K562 treated with DMSO at 1 percent for 48 hours (cell line): ENCODE results near the gene ATP6V1E1. TPM values are rescaled to one million over a fixed set of nuclear protein-coding genes. Genes with fewer than 3 reads are reported as not detected.

Source experiments
- total RNA-seq: library from RNA; unstranded; fragments of 300-600 nt; gene quantifications from 2 replicates; pipeline ENCODE4 v1.2.3, GENCODE V29; 2022; ENCODE audit warnings: low replicate concordance; ENCODE audit errors: extremely low read depth

The ATP6V1E1 gene
- 420 TPM in 1 of 2 replicates, not detected in the other for total RNA-seq

GRCh38 chr22:17628406-17629172 lies at the start of gene ATP6V1E1:
TSS of gene ATP6V1E1 (minus strand) at chr22:17628749. CDS start at chr22:17628635, 114 bp downstream.

GRCh38 chr22:17638432-17639246 lies 10.1 kb upstream of the ATP6V1E1 start, which contains the start of gene BCL2L13:
TSS of gene BCL2L13 (plus strand) at chr22:17638757. CDS start at chr22:17655712, 16,955 bp downstream.

GRCh38 chr22:17562906-17563870 lies 65.4 kb downstream of the ATP6V1E1 start, which contains the start of gene SLC25A18:
TSS of gene SLC25A18 (plus strand) at chr22:17563498. CDS start at chr22:17579945, 16,447 bp downstream.

Other genes with a start within 250 kb of the ATP6V1E1 start
- not detected in 2 replicates for gene SLC25A18, start 65.3 kb downstream of the ATP6V1E1 start, total RNA-seq
- gene BCL2L13, start 10.0 kb upstream of the ATP6V1E1 start, total RNA-seq, result not detected in 2 replicates
- gene BID, start 145.7 kb upstream of the ATP6V1E1 start, total RNA-seq, result not detected in 2 replicates